Fibroblast of skin of left biceps (primary cell): ENCODE data around the gene OMP.
"Not testable (repeated sequence)": the region's sequence is repeated elsewhere in the genome, so short reads cannot be mapped to it uniquely, and the experiment has no call there.

Experiments used
- DNase-seq, 2 experiments: peaks; one replicate each; pipeline ENCODE4 v3.0.0-alpha.2; 2013; ENCODE audit warnings: low read depth in 2 of 2

OMP gene, protein sequence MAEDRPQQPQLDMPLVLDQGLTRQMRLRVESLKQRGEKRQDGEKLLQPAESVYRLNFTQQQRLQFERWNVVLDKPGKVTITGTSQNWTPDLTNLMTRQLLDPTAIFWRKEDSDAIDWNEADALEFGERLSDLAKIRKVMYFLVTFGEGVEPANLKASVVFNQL

DNA sequence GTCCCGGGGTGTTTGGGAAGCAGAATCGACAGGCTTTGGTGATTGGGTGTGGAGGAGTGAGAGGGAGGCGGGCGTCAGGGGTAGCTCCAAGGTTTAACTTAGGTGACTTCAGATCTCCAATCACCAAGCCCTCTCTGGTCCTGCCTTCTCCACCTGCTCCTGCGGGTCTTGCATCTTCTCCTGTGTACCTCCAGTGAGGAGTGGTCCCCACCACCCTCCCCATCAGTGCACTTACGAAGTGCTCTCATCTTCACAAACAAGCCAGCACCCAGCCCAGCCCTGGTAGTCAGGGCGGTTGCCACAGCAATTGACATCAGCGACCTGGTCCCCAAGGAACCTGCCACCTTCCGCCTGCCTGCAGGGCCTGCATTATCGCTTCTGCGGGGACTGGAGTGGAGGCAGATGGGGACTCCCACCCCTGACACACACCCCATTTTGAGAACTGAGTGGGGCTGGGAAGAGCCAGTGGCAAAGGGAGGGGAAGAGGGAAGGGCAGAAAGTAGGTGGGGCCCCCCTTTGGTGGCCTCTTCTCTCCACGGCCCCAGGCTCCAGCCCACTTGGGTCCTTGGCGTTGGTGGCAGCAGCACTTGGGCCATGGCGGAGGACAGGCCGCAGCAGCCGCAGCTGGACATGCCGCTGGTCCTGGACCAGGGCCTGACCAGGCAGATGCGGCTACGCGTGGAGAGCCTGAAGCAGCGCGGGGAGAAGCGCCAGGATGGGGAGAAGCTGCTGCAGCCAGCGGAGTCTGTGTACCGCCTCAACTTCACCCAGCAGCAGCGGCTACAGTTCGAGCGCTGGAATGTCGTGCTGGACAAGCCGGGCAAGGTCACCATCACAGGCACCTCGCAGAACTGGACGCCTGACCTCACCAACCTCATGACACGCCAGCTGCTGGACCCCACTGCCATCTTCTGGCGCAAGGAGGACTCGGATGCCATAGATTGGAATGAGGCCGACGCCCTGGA is at the start of gene OMP:
TSS of gene OMP (plus strand) at position 595 of the 965 bp plus-strand sequence. CDS start at position 595, 0 bp downstream.
- DNase-seq = no peak

DNA sequence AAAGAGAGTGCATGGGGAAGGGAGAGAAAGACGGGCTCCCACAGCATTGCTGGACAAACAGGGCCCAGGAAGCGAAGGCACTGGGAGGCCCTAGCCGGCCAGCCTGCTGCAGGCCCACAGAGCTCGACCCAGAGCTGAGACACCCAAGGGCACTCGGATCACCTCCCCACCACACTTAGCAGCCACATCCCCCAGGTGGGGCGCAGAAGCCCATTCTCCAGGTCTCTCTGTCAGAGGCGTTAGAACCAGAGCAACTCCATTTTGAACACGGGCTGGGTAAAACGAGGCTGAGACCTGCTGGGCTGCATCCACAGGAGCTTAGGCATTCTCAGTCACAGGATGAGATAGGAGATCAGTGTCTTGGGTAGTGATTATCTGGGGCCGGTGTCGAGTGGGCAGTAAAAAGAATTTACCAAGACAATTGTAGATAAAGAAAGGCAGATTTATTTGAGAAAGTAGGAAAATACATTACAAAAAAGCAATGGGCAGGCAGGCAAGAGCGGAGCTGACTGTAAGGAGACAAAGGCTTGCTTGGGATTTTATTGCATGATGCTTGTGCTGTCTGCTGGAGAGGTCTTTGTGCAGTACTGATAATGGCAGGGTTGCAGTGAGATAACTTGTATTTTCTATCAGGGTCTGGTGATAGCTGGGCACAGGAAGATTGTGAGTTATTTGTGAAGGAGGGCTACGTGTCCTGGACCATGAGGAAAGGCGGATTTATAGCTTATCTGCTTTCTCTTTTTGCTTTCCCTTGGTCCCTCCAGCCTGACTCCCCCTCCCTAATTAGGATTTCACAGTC is 49.2 kb upstream of the OMP start:
- no peak for DNase-seq

DNA sequence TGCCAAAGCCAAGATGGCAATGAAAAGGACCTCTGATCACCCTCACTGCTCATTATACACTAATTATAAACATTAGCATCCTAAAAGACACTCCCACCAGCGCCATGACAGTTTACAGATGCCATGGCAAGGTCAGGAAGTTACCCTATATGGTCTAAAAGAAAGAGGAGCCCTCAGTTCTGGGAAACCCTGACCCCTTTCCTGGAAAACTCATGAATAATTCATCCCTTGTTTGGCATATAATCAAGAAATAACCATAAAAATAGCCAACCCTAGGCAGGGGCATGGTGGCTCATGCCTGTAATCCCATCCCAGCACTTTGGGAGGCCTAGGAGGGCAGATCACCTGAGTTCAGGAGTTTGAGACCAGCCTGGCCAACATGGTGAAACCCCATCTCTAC is 48.6 kb upstream of the OMP start:
- no peak for DNase-seq

DNA sequence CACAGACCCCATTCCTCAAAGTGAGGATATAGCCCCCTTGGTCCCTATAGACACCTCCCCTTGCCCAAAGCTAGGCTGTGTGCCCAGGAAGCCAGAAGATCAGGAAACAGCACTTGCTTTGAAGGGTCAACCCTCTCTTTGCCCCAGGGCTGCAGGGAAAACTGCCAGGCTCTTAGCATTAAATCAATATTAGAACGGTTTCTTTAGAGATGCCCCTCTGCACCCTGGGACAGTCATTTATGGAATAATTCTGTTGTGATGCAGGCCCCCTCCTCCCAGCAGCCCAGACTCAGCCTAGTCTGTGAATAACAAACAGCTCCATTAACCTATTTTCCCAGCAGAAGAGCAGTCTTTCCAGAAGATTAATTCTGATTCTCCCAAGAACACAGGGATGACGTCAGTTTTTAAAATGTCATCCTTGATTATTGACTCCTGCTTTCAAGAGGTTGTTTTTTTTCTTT is 47.5 kb upstream of the OMP start:
- DNase-seq = no peak

DNA sequence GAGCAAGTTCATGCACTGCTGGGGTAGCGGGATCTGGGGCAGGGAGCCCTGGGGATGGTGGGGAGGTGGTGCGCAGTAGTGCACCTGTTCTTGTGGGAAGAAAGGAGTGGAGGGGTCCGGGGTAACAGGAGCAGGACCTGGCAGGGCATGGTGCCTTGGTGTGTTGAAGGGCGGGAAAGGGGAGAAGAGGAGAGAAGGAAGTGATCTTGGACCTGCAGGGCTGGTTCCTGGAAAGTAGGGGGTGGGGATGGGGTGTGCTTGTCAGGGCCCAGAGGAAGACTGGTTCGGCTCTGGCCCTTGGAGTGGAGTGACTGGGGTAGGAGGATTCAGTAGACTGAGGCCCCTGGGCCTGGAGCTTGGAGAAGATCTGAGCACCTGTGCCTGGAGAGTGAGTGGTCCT is 46.7 kb upstream of the OMP start:
- no peak for DNase-seq

DNA sequence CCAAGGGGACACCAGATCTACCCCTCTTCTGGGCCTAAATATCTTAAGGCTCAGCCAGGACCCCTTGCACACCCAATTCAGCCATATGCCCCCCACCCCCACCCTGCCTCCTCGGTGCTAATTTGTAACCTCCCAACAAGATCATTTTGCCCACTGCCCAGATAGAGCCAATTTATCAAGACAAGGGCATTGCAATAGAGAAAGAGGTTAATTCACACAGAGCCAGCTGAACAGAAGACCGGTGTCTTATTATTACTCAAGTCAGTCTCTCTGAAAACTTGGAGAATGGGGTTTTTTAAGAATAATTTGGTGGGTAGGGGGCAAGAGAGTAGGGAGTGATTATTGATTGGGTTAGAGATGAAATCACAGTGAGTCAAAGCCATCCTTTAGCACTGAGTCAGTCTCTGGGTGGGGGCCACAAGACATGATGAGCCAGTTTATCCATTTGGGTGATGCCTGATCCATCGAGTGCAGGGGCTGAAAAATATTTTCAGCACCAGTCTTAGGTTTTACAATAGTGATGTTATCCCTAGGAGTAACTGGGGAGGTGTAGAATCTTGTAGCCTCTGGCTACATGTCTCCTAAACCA is 45.7 kb upstream of the OMP start:
- no peak for DNase-seq

DNA sequence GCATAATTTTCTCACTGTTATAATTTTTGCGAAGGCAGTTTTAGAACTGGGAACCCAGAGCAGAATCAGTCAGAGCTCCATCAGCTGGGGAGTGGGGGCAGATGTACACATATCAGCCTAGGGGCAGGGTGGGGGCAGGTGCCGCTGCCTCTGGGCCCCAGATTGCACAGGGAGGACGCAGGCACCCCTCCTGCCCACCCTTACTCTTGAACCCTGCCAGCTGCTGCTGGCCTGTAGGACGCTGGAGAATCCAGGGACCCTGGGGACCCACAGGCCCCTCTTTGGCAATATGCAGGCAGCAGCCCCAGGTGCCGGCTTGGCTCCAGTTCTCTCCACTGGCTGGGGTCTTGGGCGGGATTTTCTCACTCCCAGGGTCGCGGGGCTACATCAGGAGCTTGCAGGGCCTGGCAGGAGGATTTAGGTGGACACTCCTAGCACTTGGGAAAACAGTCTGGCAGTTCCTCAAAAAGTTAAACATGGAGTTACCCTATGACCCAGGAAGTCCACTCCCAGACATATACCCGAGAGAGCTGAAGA is 44.6 kb upstream of the OMP start:
- DNase-seq = no peak

DNA sequence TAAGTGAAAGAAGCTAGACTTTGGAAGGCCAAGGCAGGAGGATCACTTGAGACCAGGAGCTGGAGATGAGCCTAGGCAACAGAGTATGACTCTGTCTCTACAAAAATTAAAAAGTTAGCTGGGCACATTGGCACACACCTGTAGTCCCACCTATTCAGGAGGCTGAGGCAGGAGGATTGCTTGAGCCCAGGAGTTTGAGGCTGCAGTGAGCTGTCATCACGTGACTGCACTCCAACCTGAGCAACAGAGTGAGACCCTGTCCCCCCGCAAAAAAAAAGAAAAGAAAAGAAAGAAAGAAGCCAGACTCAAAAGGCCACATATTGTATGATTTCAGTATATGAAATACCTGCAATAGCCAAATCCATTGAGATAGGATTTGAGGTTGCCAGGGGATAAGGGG is 43.7 kb upstream of the OMP start:
- DNase-seq = no peak

DNA sequence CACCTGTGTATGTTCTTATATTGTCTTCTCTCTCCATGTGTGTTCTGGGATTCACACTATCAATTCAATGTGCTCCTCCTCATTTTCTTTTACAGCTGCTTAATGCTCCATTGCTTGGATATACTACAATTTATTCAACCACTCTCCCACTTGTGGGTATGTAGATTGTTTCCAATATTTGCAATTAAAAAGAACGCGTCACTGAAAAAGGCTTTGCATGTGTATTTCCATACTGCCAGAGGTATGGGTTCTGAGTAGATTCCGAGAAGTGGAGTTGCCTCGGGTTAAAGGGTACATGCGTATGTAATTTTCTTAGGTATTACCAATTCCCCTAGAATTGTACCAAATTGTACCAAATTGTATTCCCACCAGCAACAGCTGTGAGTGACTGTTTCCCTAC is 42.8 kb upstream of the OMP start:
- DNase-seq = no peak

DNA sequence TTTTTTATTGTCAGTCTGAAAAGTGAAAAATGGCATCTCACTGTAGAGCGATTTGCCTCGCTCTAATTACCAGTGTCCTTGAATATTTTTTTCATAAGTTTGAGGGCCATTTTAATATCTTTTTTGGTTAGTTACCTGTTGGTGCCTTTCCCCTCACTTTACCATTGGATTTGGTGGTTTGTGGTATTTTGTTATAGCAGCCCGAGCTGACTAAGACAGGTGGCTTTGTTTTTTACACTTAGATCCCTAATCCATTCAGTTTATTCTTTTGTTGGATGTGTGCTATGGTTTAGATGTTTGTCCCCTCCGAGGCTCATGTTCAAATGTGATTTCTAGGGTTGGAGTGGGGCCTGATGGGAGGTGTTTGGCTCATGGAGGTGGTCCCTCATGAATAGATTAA is 42.4 kb upstream of the OMP start:
- no peak for DNase-seq

DNA sequence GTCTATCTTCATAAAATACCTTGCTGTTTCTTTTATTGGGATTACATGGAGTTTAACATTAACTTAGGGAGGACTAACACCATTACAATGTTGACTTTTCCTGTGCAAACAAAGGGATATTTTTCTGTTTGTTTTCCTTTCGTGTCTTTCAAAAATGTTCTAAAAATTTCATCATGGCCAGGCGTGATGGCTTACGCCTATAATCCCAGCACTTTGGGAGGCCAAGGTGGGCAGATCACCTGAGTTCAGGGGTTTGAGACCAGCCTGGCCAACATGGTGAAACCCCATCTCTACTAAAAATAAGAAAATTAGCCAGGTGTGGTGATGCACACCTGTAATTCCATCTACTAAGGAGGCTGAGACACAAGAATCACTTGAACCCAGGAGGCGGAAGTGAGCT is 41.4 kb upstream of the OMP start:
- DNase-seq = not testable (repeated sequence)

DNA sequence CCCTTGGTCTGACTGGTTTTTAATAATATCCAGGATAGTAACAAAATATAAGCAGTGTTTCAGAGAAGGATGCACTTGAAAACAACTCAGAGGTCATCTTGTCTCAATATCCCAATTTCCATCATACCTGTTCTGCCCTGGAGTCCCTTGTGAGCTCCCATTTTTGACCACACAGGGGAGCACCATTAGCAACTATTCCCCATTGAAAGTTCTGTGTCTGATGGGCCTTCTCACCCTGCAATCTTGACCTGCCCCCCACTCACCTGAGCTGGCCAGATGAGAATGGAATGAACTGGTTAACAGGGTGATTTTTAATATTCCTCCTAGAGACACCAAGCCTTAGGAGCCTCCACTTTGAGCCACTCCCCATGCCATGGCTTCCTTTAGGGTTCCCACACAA is 39.7 kb upstream of the OMP start:
- DNase-seq = no peak

DNA sequence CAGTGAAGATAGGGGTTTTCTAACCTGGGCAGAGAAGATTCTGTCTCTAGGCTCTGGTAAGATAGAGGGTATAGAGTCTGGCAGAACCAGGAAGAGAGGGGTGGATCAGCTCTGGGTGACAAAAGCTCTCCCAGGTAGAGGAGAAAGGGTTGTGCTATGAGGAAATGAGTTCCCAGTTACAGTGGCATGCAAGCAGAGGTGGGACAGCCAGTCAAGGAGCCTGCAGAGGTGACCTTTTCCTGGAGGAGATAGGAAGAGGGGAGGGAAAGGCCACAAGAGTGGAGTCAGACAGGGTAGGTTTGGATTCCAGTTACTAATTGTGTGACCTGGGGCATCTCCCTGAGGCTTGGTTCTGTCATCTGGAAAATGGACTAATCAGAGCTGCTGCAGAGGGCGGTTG is 39.2 kb upstream of the OMP start:
- DNase-seq = no peak

DNA sequence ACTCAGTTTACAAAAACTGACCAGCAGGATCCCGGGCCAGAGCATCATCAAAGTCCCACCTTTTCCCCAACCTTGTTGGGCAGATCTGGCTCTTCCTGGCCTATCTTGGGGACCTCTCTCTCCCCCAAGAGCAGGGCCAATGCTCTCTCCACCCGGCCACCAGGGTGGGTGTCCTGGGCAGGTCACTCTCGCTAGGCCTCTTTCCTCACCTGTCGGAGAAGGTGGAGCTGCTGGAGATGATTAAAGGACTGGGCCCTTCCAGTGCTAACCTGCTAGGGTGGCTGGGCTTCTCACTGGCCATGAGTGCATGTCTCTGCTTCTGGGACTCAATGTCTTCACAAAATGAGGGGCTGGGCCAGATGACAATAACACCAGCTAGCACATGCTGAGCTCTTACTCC is 38.8 kb upstream of the OMP start:
- no peak for DNase-seq

DNA sequence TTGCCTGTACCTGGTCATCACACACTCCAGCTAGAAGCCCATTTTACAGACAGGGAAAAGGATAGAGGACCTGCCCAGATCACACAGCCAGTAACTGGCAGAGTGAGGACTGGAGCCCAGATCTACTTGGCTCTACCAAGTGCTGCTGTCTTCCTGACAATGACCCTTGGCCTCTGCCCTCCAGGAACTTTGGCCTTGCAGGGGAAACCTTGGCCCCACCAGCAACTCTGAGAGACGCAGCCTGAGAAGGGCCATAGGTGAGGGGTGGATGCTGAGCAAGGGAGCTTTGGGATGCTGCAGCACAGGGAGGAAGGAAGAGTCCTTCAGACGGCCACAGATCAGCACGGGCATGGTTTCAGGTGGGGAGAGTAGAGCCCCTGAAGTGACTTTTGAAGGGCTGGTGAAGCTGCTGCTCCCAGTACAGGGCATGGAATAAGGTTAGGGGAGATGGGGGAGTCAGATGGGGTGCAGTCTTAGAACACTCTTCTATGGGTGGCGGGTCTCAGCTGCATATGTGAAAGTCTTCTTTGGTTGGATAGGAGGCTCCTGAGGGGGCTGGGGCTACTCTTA is 37.9 kb upstream of the OMP start:
- DNase-seq = no peak

DNA sequence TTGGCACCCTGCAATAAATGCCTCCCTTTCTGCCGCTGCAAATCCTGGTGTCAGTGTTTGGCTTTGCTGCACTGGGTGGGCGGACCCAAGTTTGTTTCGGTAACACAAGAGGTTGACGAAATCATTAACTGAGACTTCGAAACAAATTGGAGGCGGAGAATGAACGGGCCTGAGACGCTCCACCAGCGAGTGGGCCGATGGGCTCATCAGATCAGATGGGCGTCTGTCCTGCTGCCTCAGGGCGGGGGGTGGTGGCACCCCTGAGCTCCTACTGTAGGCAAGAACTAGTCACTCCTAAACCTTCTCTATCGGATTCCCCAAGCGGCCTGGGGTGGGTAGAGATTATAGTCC is 36.8 kb upstream of the OMP start:
- no peak for DNase-seq

DNA sequence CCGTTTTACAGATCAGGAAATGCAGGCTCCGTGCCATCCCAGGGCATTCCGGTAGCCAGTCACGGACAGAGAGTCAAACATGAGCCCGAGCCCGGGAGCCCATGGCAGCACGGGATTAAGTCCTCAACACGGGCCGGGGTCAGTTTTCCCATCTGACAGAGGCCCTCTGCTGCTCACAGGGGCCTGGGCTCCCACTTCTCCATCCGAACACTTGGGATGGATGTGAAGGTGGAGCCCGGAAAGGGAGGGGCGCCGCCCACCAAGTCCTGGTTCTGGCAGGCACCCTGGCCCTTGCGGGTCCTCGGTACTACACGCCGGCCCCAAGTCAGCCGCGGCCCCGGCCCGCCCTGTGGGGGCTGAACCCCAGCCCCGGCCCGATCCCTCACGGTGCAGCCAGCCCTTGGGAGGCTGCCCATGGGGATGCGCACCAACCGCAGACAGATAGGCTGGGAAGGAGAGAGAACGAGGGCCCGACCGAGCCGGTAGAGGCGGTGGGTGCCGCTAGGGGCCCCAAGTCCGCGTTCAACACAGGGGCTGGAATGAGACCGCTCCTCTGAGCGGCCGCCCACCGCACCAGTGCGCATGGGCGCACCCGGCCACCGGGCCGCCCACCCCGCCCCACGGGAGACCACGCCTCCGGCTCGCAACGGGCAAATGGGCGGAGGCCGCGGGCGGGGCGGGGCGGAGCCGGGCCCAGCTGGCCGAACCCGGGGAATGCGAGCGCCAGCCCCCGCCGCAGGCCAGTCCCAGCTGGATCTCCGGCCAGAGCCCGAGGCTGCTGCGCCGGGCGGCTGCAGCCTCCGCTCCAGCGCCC is 36.2 kb upstream of the OMP start, which contains the start of gene CAPN5:
TSS of gene CAPN5 (plus strand) at position 743 of the 814 bp plus-strand sequence. CDS start 17,916 bp downstream, outside the sequence.
- peak; percentile 80 to 85 for DNase-seq

DNA sequence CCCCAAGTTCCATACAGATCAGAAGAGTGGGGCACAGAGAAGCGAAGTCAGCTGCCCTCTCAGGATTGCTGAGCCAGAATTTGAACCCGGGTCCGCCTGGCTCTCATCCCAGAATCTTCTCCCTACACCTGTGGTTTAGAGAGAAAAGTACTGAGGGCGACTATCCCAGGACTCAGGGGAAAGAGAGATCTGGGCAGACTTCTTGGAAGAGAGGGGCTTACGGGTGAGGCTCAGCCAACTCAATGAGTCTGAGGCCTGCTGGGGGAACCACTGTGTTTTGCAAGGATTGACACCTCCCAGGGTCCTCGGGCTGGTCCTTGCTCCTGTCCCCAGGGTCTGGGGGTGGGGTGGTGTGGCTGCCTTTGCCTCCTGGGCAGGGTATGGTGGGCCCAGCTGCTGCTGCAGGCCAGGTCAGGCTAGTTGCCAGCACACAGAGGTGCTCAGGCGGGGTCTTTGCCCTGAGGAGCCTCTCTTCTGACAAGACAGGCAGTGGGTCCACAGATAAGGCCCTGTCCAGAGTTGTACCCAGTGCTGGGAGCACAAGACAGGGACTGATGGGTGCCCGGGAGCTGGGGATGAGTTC is 34.7 kb upstream of the OMP start:
- no peak for DNase-seq

DNA sequence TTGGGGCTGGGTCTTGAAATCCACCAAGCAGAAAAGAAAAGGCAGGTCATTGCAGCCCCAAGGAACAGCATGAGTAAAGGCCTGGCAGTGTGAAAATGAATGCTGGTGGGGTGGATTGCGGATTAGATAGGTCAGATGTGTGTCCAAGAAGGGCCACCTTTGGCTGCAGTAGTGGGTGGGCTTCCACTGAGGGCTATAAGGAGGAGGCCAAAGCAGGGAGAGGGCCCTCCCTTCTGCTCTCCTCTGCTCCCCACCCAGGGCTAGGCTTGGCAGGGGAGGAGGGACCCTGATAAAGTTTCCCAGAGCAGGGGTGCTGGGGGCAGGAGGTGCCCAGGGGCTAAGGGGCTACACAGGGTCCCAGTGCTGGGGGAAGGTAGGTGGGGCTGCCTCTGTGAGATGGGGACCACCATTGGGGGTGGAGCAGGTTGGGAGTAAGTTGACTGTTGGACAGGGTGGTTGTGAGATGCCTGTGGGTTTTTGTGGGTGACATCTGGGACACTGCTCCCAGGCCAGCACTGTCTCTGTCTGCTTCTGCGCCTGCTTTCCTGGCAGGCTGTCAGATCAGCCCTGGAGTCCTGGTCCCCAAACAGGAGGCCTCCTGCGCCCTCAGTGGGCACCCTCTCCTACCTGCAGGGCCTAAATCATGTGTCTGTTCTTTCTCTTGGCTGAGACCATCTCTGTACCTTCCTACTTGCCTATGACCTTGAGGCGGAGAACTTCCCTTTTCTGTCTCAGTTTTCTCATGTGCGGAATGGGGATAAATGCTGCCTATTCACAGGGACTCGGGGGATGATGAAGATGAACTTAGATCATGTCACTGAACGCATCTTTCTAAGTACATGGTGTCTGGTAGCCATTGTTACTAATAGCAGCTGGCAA is 33.9 kb upstream of the OMP start:
- no peak for DNase-seq
